Natural killer cell (primary cell): ENCODE measurements around the gene PIGS. TPM values are rescaled to one million over a fixed set of nuclear protein-coding genes. Genes with fewer than 3 reads are reported as not detected.
A peak's percentile ranks its signal among the peaks of the same experiment; 100 is the strongest.

ENCODE experiments used
- ATAC-seq, 3 donors: fragments of 150-1000 bp in 2 of 3; fragments of 200-7000 bp in 1 of 3; cut with Tn5 transposase; 1 replicate in 1 of 3; 2 replicates in 2 of 3; pipeline ENCODE4 v1.10.0; 2021; ENCODE audit warnings: mild to moderate bottlenecking in 2 of 3, moderate library complexity in 2 of 3
- DNase-seq, 2 donors: peaks; one replicate each; pipeline versions ENCODE4 v3.0.0 to v3.0.0-alpha.2; 2013 to 2021; ENCODE audit warnings: mixed read lengths in 1 of 2
- H3K27ac ChIP-seq: one replicate; pipeline ENCODE4 v1.5.1; 2013; ENCODE audit warnings: mild to moderate bottlenecking, low read length
- H3K27me3 ChIP-seq: one replicate; pipeline ENCODE4 v1.6.1; 2013; ENCODE audit warnings: low read length; ENCODE audit not compliant: control insufficient read depth, insufficient read depth
- H3K36me3 ChIP-seq: one replicate; pipeline ENCODE4 v1.6.1; 2013; ENCODE audit warnings: low read length; ENCODE audit not compliant: control insufficient read depth, insufficient read depth
- H3K4me1 ChIP-seq: one replicate; pipeline ENCODE4 v1.6.1; 2013; ENCODE audit warnings: low read length; ENCODE audit not compliant: control insufficient read depth, insufficient read depth
- H3K4me3 ChIP-seq: one replicate; pipeline ENCODE4 v1.5.1; 2013; ENCODE audit warnings: low read length
- H3K9me3 ChIP-seq: one replicate; pipeline ENCODE4 v1.6.1; 2013; ENCODE audit warnings: low read length; ENCODE audit not compliant: control insufficient read depth, insufficient read depth
- H3K27ac Mint-ChIP-seq, 2 donors: one replicate each; pipeline ENCODE4 v1.8.0; 2022; ENCODE audit warnings: mild to moderate bottlenecking in 2 of 2, mixed read lengths in 2 of 2, moderate library complexity in 1 of 2
- H3K27me3 Mint-ChIP-seq, 2 donors: one replicate each; pipeline ENCODE4 v1.8.0; 2022; ENCODE audit warnings: low read depth in 2 of 2, mixed read lengths in 2 of 2
- H3K36me3 Mint-ChIP-seq: one replicate; pipeline ENCODE4 v1.8.0; 2022; ENCODE audit warnings: mixed read lengths
- H3K4me1 Mint-ChIP-seq, 2 donors: one replicate each; pipeline ENCODE4 v1.8.0; 2022; ENCODE audit warnings: mixed read lengths in 2 of 2
- H3K4me3 Mint-ChIP-seq: one replicate; pipeline ENCODE4 v1.8.0; 2022; ENCODE audit warnings: mild to moderate bottlenecking, moderate library complexity, mixed read lengths
- H3K9me3 Mint-ChIP-seq, 2 donors: one replicate each; pipeline ENCODE4 v1.8.0; 2022; ENCODE audit warnings: mixed read lengths in 2 of 2
- WGBS: methylation state at CpG from one replicate; pipeline ENCODE4 v1.1.7; 2013; ENCODE audit warnings: missing lambda C conversion rate; ENCODE audit not compliant: insufficient coverage; 5-methylcytosine and 5-hydroxymethylcytosine counted together
- intact Hi-C: fragments of 100-400 bp; cut with micrococcal nuclease; formaldehyde crosslinking; loops from one replicate; pipeline ENCODE4 v1.14.2; 2022
- total RNA-seq, 4 donors: library from RNA; stranded (reverse); fragments of 120-200 nt in 1 of 4; gene quantifications; one replicate each; pipeline versions ENCODE4 v1.2.3 to v1.2.4, GENCODE V29; 2013 to 2022
- TF ChIP-seq, protein P1 (sequence below): fragments of 200-600 bp; IDR thresholded peaks from one replicate; pipeline ENCODE4 v1.8.0; 2022; ENCODE audit warnings: antibody characterized with exemption

Gene PIGS
- total RNA-seq, 3 donors from 2014 or later (not counting 1 experiment from before 2014, with no cell fraction given): 88.3 to 95.3 (median 92.3) TPM

DNA sequence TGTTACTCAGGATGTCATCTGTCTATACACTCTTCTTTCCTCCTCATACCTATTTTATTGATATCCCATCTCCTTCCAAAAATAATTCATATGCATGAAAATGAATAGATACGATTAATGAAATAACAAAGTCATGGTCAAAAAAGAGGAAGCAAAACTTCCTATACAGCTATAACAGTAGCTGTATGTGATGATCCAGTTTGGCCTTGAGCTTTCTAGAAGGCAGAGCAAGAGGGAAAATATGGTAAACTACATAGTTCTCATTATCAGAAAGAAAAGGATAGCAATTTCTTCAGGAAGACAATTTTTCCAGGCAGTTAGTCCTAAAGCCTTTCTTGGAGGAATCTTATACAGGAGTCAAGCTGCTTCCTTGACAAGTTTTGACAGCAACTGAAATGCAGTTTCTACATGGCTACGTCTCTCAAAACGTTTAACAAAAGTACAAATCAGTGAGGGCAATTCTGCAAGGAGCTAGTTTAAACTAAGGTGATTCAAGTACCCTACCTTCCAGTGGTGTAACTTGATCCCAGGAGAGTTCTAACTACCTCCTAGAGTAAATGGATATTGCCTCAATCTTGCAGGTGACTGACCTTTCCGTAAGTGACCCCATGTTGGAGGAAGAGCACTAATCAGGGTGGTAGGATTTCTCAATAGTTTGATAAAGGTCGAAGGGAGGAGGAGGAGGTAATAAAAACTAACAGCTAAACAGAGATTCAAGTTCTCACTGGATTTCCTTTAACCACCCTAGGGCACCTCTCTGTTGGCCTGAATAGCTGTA lies 26.5 kb upstream of the PIGS start:
- Mint-ChIP-seq H3K27ac (peak overlapping the region; percentile 95 to 98), H3K4me1 (peaks cover 22 to 23% of the 10 kb centered on the region in 2 donors), H3K4me3 (peak overlapping the region; percentile 94), H3K36me3 (no peaks in the 10 kb centered on the region), H3K27me3 (no peaks in the 10 kb centered on the region), H3K9me3 (no peaks in the 10 kb centered on the region)
- TF ChIP-seq, protein P1, sequence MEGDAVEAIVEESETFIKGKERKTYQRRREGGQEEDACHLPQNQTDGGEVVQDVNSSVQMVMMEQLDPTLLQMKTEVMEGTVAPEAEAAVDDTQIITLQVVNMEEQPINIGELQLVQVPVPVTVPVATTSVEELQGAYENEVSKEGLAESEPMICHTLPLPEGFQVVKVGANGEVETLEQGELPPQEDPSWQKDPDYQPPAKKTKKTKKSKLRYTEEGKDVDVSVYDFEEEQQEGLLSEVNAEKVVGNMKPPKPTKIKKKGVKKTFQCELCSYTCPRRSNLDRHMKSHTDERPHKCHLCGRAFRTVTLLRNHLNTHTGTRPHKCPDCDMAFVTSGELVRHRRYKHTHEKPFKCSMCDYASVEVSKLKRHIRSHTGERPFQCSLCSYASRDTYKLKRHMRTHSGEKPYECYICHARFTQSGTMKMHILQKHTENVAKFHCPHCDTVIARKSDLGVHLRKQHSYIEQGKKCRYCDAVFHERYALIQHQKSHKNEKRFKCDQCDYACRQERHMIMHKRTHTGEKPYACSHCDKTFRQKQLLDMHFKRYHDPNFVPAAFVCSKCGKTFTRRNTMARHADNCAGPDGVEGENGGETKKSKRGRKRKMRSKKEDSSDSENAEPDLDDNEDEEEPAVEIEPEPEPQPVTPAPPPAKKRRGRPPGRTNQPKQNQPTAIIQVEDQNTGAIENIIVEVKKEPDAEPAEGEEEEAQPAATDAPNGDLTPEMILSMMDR: no peak
- H3K9me3 ChIP-seq: no peaks in the 10 kb centered on the region
- WGBS: 69% methylated on average over 4 of the region's 5 CpGs
- no peaks in the 10 kb centered on the region for H3K36me3 ChIP-seq
- intact Hi-C loops: loop anchor here (5.0 kb wide), 1 partner anchor 105 kb away; no protein-coding TSS in a partner anchor
- H3K27me3 ChIP-seq: no peaks in the 10 kb centered on the region
- H3K27ac ChIP-seq: no peak overlapping the region
- no peak for ATAC-seq
- no peak for DNase-seq
- peaks cover 19% of the 10 kb centered on the region for H3K4me1 ChIP-seq
- H3K4me3 ChIP-seq: no peak overlapping the region

DNA sequence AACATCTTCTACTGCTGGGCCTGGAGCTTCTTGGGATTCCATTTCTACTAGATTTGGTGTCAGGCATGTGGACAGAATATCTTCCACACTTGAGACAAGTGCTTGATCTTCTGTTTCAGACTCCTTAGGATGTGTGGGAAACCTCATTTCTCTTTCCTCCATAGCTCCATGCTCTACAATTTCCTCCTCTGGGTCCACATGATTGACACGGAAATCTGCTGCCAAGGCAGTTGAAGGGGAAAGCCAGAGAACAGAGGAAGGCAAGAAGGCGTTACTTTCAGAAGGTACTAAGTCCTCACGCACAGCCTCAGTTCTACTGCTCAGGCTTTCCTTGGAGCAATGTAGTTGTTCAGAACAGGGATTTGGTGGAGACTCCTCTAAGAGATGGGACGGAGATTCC lies 20.9 kb upstream of the PIGS start:
- Mint-ChIP-seq H3K36me3 (no peaks in the 10 kb centered on the region), H3K27me3 (no peaks in the 10 kb centered on the region), H3K4me3 (no peak overlapping the region), H3K9me3 (no peaks in the 10 kb centered on the region), H3K27ac (no peak overlapping the region), H3K4me1 (no peaks in the 10 kb centered on the region)
- Histone ChIP-seq H3K4me3 (no peak overlapping the region), H3K27me3 (no peaks in the 10 kb centered on the region), H3K27ac (no peak overlapping the region), H3K36me3 (peaks cover 2% of the 10 kb centered on the region), H3K4me1 (no peaks in the 10 kb centered on the region), H3K9me3 (no peaks in the 10 kb centered on the region)
- ATAC-seq (no peak), DNase-seq (no peak)
- TF ChIP-seq, protein P1: no peak
- 94% methylated on average over 4 of the region's 4 CpGs for WGBS
- intact Hi-C loops: no loop called here

DNA sequence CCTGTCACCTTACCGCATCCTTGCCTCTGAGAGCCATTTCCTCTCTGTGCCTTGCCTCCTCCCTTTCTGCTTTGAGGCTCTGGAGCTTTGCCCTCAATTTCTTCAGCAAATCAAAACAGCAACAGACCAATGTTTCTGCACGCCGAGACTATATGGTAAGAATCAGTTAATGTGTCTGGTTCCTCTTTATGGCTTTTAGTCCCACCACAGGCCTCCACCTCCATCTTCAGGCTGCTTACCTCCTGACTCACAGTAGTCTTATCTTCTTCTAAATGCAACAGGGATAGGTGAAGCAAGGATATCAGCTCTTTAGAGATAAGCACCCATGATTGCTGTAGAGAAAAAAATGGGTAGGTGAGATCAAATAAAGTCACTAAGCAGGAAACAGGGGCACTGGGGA lies 14.5 kb upstream of the PIGS start:
- no peaks in the 10 kb centered on the region for H3K4me1 Mint-ChIP-seq
- no peaks in the 10 kb centered on the region for H3K36me3 Mint-ChIP-seq
- H3K4me3 Mint-ChIP-seq: no peak overlapping the region
- no peaks in the 10 kb centered on the region for H3K9me3 Mint-ChIP-seq
- H3K27me3 ChIP-seq: no peaks in the 10 kb centered on the region
- H3K4me3 ChIP-seq: no peak overlapping the region
- H3K36me3 ChIP-seq: peaks cover 8% of the 10 kb centered on the region
- TF ChIP-seq, protein P1: no peak
- no peaks in the 10 kb centered on the region for H3K9me3 ChIP-seq
- DNase-seq: no peak
- H3K4me1 ChIP-seq: no peaks in the 10 kb centered on the region
- no peak for ATAC-seq
- WGBS: 84% methylated on average over 3 of the region's 3 CpGs
- H3K27ac Mint-ChIP-seq: no peak overlapping the region
- H3K27me3 Mint-ChIP-seq: no peaks in the 10 kb centered on the region
- intact Hi-C loops: no loop called here
- H3K27ac ChIP-seq: no peak overlapping the region

DNA sequence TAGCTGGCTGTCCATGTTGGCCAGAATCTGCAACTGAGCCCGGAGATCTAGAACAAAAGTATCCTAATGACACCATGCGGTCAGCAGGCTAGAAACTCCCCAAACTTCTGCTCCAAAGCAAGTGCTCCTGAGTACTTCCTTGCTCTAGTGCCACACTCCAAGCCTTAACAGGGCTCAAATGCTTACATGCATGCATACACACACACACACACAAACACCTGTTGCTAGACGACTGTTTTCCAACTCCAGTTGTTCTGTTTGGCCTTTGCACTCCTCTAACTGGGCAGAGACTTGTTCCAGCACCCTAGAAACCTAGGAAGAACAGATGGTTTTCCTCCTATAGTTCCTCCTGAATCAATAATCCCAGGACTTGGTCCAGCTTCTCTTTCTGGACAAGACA lies 13.1 kb upstream of the PIGS start:
- Mint-ChIP-seq H3K9me3 (no peaks in the 10 kb centered on the region), H3K27ac (no peak overlapping the region), H3K36me3 (no peaks in the 10 kb centered on the region), H3K27me3 (no peaks in the 10 kb centered on the region), H3K4me3 (no peak overlapping the region), H3K4me1 (no peaks in the 10 kb centered on the region)
- DNase-seq (no peak), ATAC-seq (no peak)
- TF ChIP-seq, protein P1: no peak
- Histone ChIP-seq H3K4me1 (no peaks in the 10 kb centered on the region), H3K4me3 (no peak overlapping the region), H3K36me3 (peaks cover 8% of the 10 kb centered on the region), H3K27ac (no peak overlapping the region), H3K27me3 (no peaks in the 10 kb centered on the region), H3K9me3 (no peaks in the 10 kb centered on the region)
- intact Hi-C loops: no loop called here
- WGBS: 98% methylated on average over 3 of the region's 3 CpGs
